Spleen (tissue), 11 donors: ENCODE measurements around the gene TLNRD1. TPM values are rescaled to one million over a fixed set of nuclear protein-coding genes. Genes with fewer than 3 reads are reported as not detected.

Experiments
- DNase-seq: peaks from one replicate; pipeline ENCODE4 v3.0.0-alpha.2; 2020
- H3K27ac ChIP-seq, 8 donors: fragments of 200-600 bp; sonication (generic) in 7 of 8; 1 replicate in 4 of 8; 2 replicates in 4 of 8; pipeline versions ENCODE4 v1.5.0 to v1.8.0; 2016 to 2021; ENCODE audit warnings: inconsistent platforms in 4 of 8, mild to moderate bottlenecking in 4 of 8, moderate library complexity in 1 of 8
- H3K27me3 ChIP-seq, 7 donors: fragments of 200-600 bp; sonication (generic) in 6 of 7; replicated peaks in 1 of 7; 1 replicate in 4 of 7; 2 replicates in 3 of 7; pipeline versions ENCODE4 v1.5.0 to v1.8.0; 2016 to 2021; ENCODE audit warnings: inconsistent platforms in 3 of 7, mild to moderate bottlenecking in 1 of 7
- H3K36me3 ChIP-seq, 6 donors: fragments of 200-600 bp; sonication (generic) in 5 of 6; 1 replicate in 4 of 6; 2 replicates in 2 of 6; pipeline versions ENCODE4 v1.5.0 to v1.8.0; 2016 to 2021; ENCODE audit warnings: inconsistent platforms in 2 of 6
- H3K4me1 ChIP-seq, 6 donors: fragments of 200-600 bp; sonication (generic) in 5 of 6; 1 replicate in 3 of 6; 2 replicates in 3 of 6; pipeline versions ENCODE4 v1.5.0 to v1.8.0; 2016 to 2021; ENCODE audit warnings: inconsistent platforms in 3 of 6
- H3K4me3 ChIP-seq, 8 donors: fragments of 200-600 bp; sonication (generic) in 7 of 8; 1 replicate in 4 of 8; 2 replicates in 4 of 8; pipeline versions ENCODE4 v1.5.0 to v1.8.0; 2016 to 2021; ENCODE audit warnings: inconsistent platforms in 4 of 8, mild to moderate bottlenecking in 4 of 8, moderate library complexity in 2 of 8
- H3K9me3 ChIP-seq, 8 donors: fragments of 200-600 bp; sonication (generic) in 7 of 8; 1 replicate in 4 of 8; 2 replicates in 4 of 8; pipeline versions ENCODE4 v1.5.0 to v1.8.0; 2016 to 2021; ENCODE audit warnings: inconsistent platforms in 4 of 8
- CTCF ChIP-seq, 11 experiments: fragments of 200-600 bp in 7 of 11; fragments of 450-650 bp in 4 of 11; sonication (generic) in 4 of 11; IDR thresholded peaks in 8 of 11; conservative IDR thresholded peaks in 3 of 11; 1 replicate in 7 of 11; 2 replicates in 4 of 11; pipeline versions ENCODE4 v1.4.0 to v1.8.0; 2016 to 2021; ENCODE audit warnings: antibody characterized with exemption in 11 of 11, inconsistent platforms in 4 of 11, mild to moderate bottlenecking in 1 of 11
- POLR2A ChIP-seq, 3 donors: fragments of 450-650 bp; IDR thresholded peaks; one replicate each; pipeline ENCODE4 v1.5.1; 2017; ENCODE audit warnings: antibody characterized with exemption in 3 of 3, mild to moderate bottlenecking in 1 of 3
- POLR2AphosphoS5 ChIP-seq, 3 donors: sonication (generic); formaldehyde crosslinking; IDR thresholded peaks; one replicate each; pipeline ENCODE4 v1.5.1; 2017; ENCODE audit warnings: antibody characterized with exemption in 3 of 3
- WGBS, 5 donors: extraction: QIAGEN DNeasy Blood & Tissue Kit in 3 of 5; methylation state at CpG; one replicate each; pipeline versions ENCODE4 v1.1.5 to v1.1.7; 2013 to 2018; 5-methylcytosine and 5-hydroxymethylcytosine counted together
- intact Hi-C: fragments of 100-400 bp; cut with DNase I; formaldehyde crosslinking; loops from one replicate; pipeline ENCODE4 v1.15.0; 2023; ENCODE audit warnings: low total_unique reads
- polyA plus RNA-seq, 3 donors: library from polyadenylated mRNA; stranded (reverse); fragments of 200-250 nt; gene quantifications; one replicate each; pipeline ENCODE4 v1.2.1, GENCODE V29; 2013
- total RNA-seq, 7 donors: library from RNA; depleted of rRNA in 3 of 7; stranded (reverse); fragments of >200 nt in 3 of 7; fragmentation: NEBNext Ultra II Directional in 4 of 7; extraction: Animal tissue kit (Norgen Biotek cat#: 25700) in 4 of 7; gene quantifications; one replicate each; pipeline versions ENCODE4 v1.1.0 to v1.2.1, GENCODE V29; 2016 to 2021
- donor health status: healthy with polysubstance abuse.
- donor health status: DM: no; HTN: no; CAD: no; lungs with moderate emphysema.
- donor health status: DM: no; HTN: no; CAD: no.
- donor health status: Bipolar disorder and iron deficiency.
- donor health status: healthy.
- donor health status: DM: no; HTN: no; CAD: no.
- donor health status: DM: yes; HTN: yes; CAD: no.

Gene TLNRD1
- total and polyA plus RNA-seq, 10 donors: 6.2 to 53.3 (median 30.7) TPM

- DNase-seq: no peak
- Histone ChIP-seq H3K27me3 (no peaks in the 10 kb centered on the region), H3K9me3 (no peaks in the 10 kb centered on the region), H3K4me3 (no peak overlapping the region), H3K27ac (peak overlapping the region in 2 of 8 donors; percentile 76 to 83), H3K4me1 (peaks cover 15 to 53% (median 39%) of the 10 kb centered on the region in 6 donors), H3K36me3 (no peaks in the 10 kb centered on the region)
- TF ChIP-seq POLR2AphosphoS5 (IDR thresholded peaks at IDR 0.05) (no peak), CTCF (IDR thresholded peaks at IDR 0.05 in 8 of 11, conservative IDR thresholded peaks at IDR 0.05 in 3 of 11) (no peak), POLR2A (IDR thresholded peaks at IDR 0.05) (no peak)
- 84 to 92% (median 85%) methylated on average over 4 of the region's 4 CpGs for WGBS, 5 donors
- intact Hi-C loops: no loop called here
Measured at GRCh38 chr15:81025721-81026370, 25.1 kb downstream of the TLNRD1 start.

- DNase-seq: no peak
- no peaks in the 10 kb centered on the region for H3K9me3 ChIP-seq
- 87 to 95% (median 91%) methylated on average over 2 of the region's 2 CpGs for WGBS, 5 donors
- TF ChIP-seq POLR2A (IDR thresholded peaks at IDR 0.05): no peak
- no peak for TF ChIP-seq POLR2AphosphoS5 (IDR thresholded peaks at IDR 0.05)
- no peak for TF ChIP-seq CTCF (IDR thresholded peaks at IDR 0.05 in 8 of 11, conservative IDR thresholded peaks at IDR 0.05 in 3 of 11)
- H3K36me3 ChIP-seq: no peaks in the 10 kb centered on the region
- H3K4me1 ChIP-seq: peaks cover 15 to 53% (median 40%) of the 10 kb centered on the region in 6 donors
- H3K4me3 ChIP-seq: no peak overlapping the region
- no peak overlapping the region for H3K27ac ChIP-seq
- intact Hi-C loops: no loop called here
- no peaks in the 10 kb centered on the region for H3K27me3 ChIP-seq
Measured at GRCh38 chr15:81026836-81027599, 26.3 kb downstream of the TLNRD1 start.

- 52 to 74% (median 61%) methylated on average over 3 of the region's 3 CpGs for WGBS, 5 donors
- Histone ChIP-seq H3K27me3 (no peaks in the 10 kb centered on the region), H3K27ac (peak overlapping the region in 4 of 8 donors; percentile 1 to 61 (median 28)), H3K4me3 (no peak overlapping the region), H3K4me1 (peaks cover 3 to 39% (median 24%) of the 10 kb centered on the region in 6 donors), H3K36me3 (no peaks in the 10 kb centered on the region), H3K9me3 (no peaks in the 10 kb centered on the region)
- no peak for DNase-seq
- TF ChIP-seq POLR2A (IDR thresholded peaks at IDR 0.05) (no peak), CTCF (IDR thresholded peaks at IDR 0.05 in 8 of 11, conservative IDR thresholded peaks at IDR 0.05 in 3 of 11) (no peak), POLR2AphosphoS5 (IDR thresholded peaks at IDR 0.05) (no peak)
- intact Hi-C loops: no loop called here
Measured at GRCh38 chr15:81029414-81030300, 28.9 kb downstream of the TLNRD1 start.
